Liver (tissue), 3 donors: Measurements from ENCODE around the gene SLC6A5.

ENCODE experiments used
- GABPA ChIP-seq, 2 donors: IDR thresholded peaks in 1 of 2; conservative IDR thresholded peaks in 1 of 2; 2 replicates each; pipeline ENCODE4 v1.6.1; 2016; ENCODE audit warnings: antibody characterized with exemption in 2 of 2, mild to moderate bottlenecking in 1 of 2, moderate library complexity in 1 of 2
- HNF4G ChIP-seq: IDR thresholded peaks from 2 replicates; pipeline ENCODE4 v1.6.1; 2016; ENCODE audit warnings: antibody characterized with exemption
- RAD21 ChIP-seq, 2 donors: IDR thresholded peaks; 2 replicates each; pipeline ENCODE4 v1.6.1; 2016; ENCODE audit warnings: antibody characterized with exemption in 2 of 2, mild to moderate bottlenecking in 2 of 2
- RXRA ChIP-seq, 2 donors: IDR thresholded peaks; 2 replicates each; pipeline ENCODE4 v1.6.1; 2017 to 2018; ENCODE audit warnings: antibody characterized with exemption in 2 of 2, mild to moderate bottlenecking in 1 of 2
- SP1 ChIP-seq: IDR thresholded peaks from 2 replicates; pipeline ENCODE4 v1.6.1; 2018; ENCODE audit warnings: antibody characterized with exemption, mild to moderate bottlenecking
- TAF1 ChIP-seq: conservative IDR thresholded peaks from 2 replicates; pipeline ENCODE4 v1.6.1; 2016; ENCODE audit warnings: antibody characterized with exemption, mild to moderate bottlenecking
- YY1 ChIP-seq: IDR thresholded peaks from 2 replicates; pipeline ENCODE4 v1.6.1; 2016; ENCODE audit warnings: antibody characterized with exemption, mild to moderate bottlenecking
- TF ChIP-seq, protein P1 (sequence below): fragments of 150-350 bp; IDR thresholded peaks from 2 replicates; pipeline ENCODE4 v1.5.1; 2017; ENCODE audit warnings: improper control_type of control experiment, low read depth, low read length; ENCODE audit not compliant: missing input control
- TF ChIP-seq, protein P2 (sequence below): IDR thresholded peaks from 2 replicates; pipeline ENCODE4 v1.6.1; 2016; ENCODE audit warnings: antibody characterized with exemption
- TF ChIP-seq, protein P3 (sequence below): IDR thresholded peaks from 2 replicates; pipeline ENCODE4 v1.6.1; 2016; ENCODE audit warnings: antibody characterized with exemption, mild to moderate bottlenecking
- TF ChIP-seq, protein P4 (sequence below): IDR thresholded peaks from 2 replicates; pipeline ENCODE4 v1.6.1; 2016; ENCODE audit warnings: antibody characterized with exemption
- TF ChIP-seq, protein P5 (sequence below): IDR thresholded peaks from 2 replicates; pipeline ENCODE4 v1.6.1; 2016; ENCODE audit warnings: antibody characterized with exemption
- donor health status: healthy.
- donor health status: healthy.

DNA sequence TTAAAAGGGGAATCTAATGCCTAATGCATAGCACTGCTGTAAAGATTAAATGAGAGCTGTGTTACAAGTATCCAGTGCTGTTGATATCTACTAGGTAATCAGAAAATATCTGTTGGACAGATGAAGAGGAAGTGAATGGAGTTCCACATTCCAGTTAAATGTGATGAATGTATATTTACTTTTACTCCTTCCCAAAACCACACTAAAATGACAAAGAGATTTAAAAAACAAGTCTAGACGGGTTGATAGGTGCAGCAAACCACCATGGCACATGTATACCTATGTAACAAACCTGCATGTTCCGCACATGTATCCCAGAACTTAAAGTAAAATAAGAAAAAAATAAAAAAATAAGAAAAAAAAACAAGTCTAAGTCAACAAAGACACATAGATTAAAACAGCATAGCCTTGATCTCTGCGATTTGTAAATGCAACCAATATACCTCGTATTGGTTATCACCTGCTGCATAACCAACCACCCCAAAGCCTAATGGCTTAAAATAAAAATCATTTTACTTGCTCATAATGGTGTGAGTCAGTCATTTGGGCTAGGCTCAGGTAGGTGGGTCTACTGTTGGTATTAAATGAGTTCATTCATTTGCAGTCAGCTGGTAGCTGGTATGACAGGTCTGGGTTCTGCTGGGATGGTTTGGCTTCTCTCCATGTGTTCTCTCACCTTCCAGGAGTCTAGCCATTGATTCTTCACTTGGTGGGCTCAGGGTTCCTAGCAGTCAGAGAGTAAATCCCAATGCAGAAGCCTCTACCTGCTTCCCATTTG is 39.7 kb upstream of the SLC6A5 start:
- TF ChIP-seq RXRA (IDR thresholded peaks at IDR 0.05): no peak
- TF ChIP-seq RAD21 (IDR thresholded peaks at IDR 0.05): no peak
- no peak for TF ChIP-seq GABPA (IDR thresholded peaks at IDR 0.05 in 1 of 2, conservative IDR thresholded peaks at IDR 0.05 in 1 of 2)
- TF ChIP-seq, protein P1, sequence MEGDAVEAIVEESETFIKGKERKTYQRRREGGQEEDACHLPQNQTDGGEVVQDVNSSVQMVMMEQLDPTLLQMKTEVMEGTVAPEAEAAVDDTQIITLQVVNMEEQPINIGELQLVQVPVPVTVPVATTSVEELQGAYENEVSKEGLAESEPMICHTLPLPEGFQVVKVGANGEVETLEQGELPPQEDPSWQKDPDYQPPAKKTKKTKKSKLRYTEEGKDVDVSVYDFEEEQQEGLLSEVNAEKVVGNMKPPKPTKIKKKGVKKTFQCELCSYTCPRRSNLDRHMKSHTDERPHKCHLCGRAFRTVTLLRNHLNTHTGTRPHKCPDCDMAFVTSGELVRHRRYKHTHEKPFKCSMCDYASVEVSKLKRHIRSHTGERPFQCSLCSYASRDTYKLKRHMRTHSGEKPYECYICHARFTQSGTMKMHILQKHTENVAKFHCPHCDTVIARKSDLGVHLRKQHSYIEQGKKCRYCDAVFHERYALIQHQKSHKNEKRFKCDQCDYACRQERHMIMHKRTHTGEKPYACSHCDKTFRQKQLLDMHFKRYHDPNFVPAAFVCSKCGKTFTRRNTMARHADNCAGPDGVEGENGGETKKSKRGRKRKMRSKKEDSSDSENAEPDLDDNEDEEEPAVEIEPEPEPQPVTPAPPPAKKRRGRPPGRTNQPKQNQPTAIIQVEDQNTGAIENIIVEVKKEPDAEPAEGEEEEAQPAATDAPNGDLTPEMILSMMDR: no peak
- TF ChIP-seq SP1: no peak
- no peak for TF ChIP-seq HNF4G
- no peak for TF ChIP-seq YY1
- TF ChIP-seq TAF1: no peak
- TF ChIP-seq, protein P2, sequence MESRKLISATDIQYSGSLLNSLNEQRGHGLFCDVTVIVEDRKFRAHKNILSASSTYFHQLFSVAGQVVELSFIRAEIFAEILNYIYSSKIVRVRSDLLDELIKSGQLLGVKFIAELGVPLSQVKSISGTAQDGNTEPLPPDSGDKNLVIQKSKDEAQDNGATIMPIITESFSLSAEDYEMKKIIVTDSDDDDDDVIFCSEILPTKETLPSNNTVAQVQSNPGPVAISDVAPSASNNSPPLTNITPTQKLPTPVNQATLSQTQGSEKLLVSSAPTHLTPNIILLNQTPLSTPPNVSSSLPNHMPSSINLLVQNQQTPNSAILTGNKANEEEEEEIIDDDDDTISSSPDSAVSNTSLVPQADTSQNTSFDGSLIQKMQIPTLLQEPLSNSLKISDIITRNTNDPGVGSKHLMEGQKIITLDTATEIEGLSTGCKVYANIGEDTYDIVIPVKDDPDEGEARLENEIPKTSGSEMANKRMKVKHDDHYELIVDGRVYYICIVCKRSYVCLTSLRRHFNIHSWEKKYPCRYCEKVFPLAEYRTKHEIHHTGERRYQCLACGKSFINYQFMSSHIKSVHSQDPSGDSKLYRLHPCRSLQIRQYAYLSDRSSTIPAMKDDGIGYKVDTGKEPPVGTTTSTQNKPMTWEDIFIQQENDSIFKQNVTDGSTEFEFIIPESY: no peak
- TF ChIP-seq, protein P3, sequence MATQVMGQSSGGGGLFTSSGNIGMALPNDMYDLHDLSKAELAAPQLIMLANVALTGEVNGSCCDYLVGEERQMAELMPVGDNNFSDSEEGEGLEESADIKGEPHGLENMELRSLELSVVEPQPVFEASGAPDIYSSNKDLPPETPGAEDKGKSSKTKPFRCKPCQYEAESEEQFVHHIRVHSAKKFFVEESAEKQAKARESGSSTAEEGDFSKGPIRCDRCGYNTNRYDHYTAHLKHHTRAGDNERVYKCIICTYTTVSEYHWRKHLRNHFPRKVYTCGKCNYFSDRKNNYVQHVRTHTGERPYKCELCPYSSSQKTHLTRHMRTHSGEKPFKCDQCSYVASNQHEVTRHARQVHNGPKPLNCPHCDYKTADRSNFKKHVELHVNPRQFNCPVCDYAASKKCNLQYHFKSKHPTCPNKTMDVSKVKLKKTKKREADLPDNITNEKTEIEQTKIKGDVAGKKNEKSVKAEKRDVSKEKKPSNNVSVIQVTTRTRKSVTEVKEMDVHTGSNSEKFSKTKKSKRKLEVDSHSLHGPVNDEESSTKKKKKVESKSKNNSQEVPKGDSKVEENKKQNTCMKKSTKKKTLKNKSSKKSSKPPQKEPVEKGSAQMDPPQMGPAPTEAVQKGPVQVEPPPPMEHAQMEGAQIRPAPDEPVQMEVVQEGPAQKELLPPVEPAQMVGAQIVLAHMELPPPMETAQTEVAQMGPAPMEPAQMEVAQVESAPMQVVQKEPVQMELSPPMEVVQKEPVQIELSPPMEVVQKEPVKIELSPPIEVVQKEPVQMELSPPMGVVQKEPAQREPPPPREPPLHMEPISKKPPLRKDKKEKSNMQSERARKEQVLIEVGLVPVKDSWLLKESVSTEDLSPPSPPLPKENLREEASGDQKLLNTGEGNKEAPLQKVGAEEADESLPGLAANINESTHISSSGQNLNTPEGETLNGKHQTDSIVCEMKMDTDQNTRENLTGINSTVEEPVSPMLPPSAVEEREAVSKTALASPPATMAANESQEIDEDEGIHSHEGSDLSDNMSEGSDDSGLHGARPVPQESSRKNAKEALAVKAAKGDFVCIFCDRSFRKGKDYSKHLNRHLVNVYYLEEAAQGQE: no peak
- TF ChIP-seq, protein P4, sequence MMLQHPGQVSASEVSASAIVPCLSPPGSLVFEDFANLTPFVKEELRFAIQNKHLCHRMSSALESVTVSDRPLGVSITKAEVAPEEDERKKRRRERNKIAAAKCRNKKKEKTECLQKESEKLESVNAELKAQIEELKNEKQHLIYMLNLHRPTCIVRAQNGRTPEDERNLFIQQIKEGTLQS: no peak
- TF ChIP-seq, protein P5, sequence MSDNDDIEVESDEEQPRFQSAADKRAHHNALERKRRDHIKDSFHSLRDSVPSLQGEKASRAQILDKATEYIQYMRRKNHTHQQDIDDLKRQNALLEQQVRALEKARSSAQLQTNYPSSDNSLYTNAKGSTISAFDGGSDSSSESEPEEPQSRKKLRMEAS: no peak
